GM19463 (cell line): ENCODE results near the gene FGF5.

ENCODE experiments used
- ATAC-seq: cut with Tn5 transposase; IDR thresholded peaks from one replicate; pipeline ENCODE4 v1.9.1; 2021; ENCODE audit warnings: mild to moderate bottlenecking, moderate library complexity; ENCODE audit not compliant: unreplicated experiment

Gene FGF5

GRCh38 chr4:80335226-80335553, 68.7 kb downstream of the FGF5 start:
- ATAC-seq: no peak

GRCh38 chr4:80335554-80336358, 69.3 kb downstream of the FGF5 start, which contains the start of gene CFAP299:
CFAP299 (plus strand) TSS chr4:80335730.
- peak; percentile 96 for ATAC-seq

GRCh38 chr4:80336582-80336981, 70.1 kb downstream of the FGF5 start:
- ATAC-seq: no peak

- ATAC-seq: no peak
These were observed 73.6 kb downstream of the FGF5 start for GRCh38 chr4:80340036-80340435.
